GM11168 (cell line): Measurements from ENCODE around the gene GDI1.

Experiments used
- in situ Hi-C: fragments of 300-500 bp; cut with MboI; formaldehyde crosslinking; loops from one replicate; pipeline ENCODE4 v1.12.0; 2022; ENCODE audit warnings: low sequenced_read_pairs; ENCODE audit not compliant: unreplicated experiment

Gene GDI1

DNA sequence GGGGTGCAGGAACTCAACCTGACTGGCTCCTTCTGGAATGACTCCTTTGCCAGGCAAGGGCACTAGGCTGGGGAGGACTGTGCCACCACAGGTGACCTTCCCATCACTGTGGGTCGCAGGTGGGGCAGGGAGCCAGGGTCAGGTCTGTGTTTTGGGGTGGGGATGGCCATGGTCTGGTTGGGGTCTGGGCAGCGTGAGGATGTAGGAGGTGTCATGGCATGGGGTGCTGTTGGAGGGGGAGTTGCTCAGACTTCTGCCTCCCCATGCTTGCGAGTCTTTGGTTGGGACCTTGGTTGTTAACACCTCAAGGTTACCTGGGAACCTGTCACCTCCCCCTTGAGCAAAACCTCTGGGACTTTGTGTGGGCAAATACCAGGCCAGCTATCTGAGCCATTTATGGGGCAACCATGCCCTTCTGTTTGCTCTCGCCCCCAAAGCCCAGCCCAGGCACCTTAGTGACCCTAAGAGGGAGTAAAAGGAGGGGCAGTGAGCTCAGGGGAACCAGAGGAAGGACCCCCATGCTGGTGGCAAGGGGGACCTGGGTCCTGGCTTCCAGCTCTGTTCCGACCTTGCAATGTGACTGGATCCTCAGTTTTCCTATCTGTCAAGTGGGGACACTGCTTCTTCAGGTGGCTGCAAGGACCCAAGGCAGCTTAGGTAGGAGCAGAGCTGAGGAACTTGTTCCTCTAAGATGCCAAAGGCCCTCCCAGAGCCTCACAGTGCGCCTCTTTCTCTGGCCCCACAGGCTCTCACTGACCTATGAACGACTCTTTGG is 2.4 kb upstream of the GDI1 start:
- in situ Hi-C loops = loop anchor here (25.0 kb wide), 1 partner anchor 103 kb away; the partner anchor contains the start of genes G6PD and IKBKG

DNA sequence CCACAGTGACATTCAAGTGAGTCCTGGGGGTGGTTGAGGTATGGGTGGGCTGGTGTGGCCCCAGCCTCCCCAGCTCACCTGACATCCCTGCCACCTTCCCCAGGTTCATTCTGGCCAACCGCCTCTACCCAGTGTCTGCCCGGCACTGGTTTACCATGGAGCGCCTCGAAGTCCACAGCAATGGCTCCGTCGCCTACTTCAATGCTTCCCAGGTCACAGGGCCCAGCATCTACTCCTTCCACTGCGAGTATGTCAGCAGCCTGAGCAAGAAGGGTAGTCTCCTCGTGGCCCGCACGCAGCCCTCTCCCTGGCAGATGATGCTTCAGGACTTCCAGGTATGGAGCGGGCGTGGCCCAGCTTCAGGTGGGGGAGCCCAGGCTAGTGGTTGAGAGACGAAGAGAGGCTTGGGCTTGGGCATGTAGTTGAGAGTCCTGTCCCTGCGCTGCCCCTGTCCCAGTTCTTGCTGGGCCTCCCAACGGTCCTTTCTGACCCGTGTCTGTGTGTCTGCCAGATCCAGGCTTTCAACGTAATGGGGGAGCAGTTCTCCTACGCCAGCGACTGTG is 1.7 kb upstream of the GDI1 start:
- in situ Hi-C loops = loop anchor here (25.0 kb wide), 1 partner anchor 102 kb away; the partner anchor contains the start of genes G6PD and IKBKG

DNA sequence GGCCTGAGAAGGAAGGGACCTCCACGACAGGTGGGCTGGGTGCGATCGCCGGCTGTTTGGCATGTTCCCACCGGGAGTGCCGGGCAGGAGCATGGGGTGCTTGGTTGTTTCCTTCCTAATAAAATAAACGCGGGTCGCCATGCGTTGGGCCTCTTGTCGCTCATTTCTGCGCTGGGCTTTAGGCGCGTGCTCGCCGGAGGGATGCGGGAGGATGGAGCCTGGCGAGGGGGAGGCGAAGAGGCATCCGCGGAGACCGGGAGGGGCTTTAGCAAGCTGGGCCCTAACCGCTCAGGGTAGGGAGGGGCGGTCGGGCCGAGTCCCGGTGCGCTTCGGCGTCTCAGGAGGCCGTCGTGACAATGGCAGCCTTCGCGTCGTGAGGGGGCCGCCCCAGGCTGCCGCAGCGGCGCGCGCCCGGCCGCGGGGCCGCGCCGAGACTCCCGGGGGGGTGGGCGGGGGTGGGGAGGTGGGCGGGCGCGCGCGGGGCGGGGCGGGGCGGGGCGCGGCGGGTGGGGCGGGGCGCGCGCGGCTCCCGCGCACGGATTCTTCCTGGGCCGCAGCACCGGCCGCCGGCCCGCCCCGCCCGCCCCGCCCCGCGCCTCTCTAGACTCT is 476 bp upstream of the GDI1 start:
- in situ Hi-C loops = loop anchor here (25.0 kb wide), 1 partner anchor 101 kb away; the partner anchor contains the start of genes G6PD and IKBKG

DNA sequence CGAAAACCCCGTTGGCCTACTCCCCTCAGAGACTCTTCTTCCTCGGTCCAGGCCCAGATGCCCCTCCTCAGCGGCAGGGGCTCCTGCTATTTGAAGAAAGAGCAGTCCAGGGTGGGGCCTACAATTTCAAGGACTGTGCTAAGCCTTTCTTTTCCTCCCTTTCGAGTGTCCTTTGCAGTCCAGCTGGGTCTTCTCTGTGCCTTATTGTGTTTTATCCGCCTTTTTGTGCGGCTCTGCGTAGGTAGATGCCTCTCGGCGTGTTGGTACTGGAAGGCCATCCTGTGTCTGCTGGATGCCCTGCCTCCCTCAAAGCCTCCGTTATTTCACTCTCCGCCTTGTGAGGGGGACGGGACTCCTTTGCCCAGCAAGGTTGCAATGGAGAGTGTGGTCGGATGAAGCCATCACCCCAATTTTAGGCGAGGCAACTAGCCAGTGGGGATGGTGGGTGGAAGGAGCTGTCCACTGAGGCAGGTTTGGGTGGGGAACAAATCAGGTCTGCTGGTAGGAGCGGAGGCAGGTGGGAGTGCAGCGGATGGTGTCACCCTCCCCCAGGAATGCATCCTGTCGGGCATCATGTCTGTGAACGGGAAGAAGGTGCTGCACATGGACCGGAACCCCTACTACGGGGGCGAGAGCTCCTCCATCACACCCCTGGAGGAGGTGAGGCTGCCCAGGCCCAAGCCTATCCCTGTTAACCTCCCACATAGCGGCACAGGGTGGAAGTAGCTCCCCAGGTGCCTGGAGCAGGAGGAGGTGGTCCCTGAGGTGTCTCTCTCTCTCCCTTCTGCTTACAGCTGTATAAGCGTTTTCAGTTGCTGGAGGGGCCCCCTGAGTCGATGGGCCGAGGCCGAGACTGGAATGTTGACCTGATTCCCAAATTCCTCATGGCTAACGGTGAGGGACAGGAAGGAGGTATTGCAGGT is 1.3 kb downstream of the GDI1 start:
- in situ Hi-C loops = loop anchor here (25.0 kb wide), 1 partner anchor 99 kb away; the partner anchor contains the start of genes G6PD and IKBKG

DNA sequence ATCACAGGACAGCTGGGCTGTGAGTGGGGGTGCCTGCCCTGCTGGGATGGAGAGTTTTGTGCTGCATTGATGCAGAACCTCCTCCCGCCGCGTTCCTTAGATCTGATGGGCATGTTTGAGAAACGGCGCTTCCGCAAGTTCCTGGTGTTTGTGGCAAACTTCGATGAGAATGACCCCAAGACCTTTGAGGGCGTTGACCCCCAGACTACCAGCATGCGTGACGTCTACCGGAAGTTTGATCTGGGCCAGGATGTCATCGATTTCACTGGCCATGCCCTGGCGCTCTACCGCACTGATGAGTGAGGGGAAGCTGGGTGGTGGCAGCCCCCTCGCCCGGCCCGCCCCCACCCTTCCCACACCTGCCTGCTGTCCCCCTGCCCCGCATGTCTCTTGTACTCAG is 2.9 kb downstream of the GDI1 start:
- in situ Hi-C loops = loop anchor here (25.0 kb wide), 1 partner anchor 97 kb away; the partner anchor contains the start of genes G6PD and IKBKG

DNA sequence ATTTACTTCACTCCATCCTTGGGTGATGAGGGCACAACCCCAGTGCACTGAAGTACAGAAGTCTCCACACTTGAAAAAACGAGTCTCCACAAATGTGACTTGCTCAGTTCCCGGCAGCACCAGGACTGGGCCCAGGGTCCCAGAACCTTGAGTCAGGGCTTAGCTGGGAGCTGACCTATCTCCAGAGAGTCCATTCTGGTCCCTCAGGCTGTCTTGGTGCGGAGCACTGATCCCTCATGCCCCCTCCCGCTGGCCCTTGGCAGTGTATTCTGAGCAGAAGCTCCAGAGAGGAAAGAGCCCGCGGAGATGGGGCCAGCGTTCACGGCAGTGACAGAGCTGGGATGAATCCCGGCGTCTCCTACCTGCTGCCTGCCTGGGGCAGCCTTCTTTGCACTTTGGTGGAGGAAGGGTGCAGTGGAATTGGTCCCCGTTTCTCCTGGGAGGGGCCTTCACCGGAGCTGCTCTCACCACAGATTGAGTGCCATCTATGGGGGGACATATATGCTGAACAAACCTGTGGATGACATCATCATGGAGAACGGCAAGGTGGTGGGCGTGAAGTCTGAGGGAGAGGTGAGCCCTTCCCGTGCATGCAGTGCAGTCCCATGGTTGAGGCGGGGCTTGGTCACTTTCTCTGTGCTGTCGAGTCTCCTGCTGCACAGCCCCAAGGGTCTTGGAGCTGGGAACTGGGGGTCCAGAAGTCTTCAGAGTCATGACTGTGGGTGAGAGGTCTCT is 3.8 kb downstream of the GDI1 start:
- in situ Hi-C loops = loop anchor here (25.0 kb wide), 1 partner anchor 97 kb away; the partner anchor contains the start of genes G6PD and IKBKG

DNA sequence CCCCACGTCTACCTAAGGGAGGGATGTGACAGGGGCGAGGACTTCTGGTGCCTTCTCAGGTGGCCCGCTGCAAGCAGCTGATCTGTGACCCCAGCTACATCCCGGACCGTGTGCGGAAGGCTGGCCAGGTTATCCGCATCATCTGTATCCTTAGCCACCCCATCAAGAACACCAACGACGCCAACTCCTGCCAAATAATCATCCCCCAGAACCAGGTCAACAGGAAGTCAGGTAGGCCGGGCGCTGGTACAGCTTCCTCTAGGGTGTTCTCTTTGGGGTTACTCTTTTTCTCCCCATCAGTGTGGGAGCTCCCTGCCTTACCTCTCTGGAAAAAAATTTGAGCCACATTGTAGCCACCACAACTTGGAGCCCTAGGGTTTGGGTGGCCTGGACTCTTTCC is 4.6 kb downstream of the GDI1 start:
- in situ Hi-C loops = loop anchor here (25.0 kb wide), 1 partner anchor 96 kb away; the partner anchor contains the start of genes G6PD and IKBKG

DNA sequence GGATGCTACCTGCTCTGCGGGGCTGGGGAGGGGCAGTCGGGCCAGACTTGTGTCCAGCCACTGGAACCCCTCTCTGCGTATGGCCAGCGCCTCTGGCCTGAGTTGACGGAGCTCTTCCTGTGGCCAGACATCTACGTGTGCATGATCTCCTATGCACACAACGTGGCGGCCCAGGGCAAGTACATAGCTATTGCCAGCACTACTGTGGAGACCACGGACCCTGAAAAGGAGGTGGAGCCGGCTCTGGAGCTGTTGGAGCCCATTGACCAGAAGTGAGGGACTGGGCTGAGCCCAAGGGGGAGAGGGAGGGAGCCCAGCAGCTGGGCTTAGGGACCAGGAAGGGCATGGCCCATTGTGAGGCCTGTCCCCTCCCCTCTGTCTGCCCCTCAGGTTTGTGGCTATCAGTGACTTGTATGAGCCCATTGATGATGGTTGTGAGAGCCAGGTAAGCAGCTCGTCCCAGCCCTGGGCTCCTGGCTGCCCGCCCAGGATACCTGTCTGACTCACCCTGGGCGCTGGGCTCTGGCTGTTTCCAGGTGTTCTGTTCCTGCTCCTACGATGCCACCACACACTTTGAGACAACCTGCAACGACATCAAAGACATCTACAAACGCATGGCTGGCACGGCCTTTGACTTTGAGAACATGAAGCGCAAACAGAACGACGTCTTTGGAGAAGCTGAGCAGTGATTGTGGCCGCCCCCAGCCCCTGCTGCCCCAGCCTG is 5.2 kb downstream of the GDI1 start:
- in situ Hi-C loops = loop anchor here (25.0 kb wide), 1 partner anchor 95 kb away; the partner anchor contains the start of genes G6PD and IKBKG

DNA sequence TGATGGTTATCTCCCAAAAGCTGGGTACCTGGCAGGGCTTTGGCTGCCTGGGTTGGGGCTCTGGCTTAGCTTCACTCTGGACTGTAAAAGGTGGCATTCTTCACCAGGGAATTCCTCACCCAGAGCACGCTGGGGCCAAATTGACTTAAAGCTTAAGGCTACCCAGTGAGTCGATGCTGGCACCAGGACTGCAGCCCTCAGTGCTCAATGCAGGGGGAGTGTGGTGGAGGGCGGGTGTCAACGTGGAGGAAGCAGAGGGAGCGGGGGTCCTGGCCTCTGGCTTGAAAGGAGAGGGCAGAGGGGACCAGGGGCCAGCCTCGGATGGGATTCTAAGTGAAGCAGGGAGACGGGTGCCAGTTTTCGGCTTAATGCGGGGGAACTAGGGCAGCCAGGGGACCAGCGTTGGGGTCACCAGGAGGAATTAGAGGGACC is 6.5 kb downstream of the GDI1 start:
- in situ Hi-C loops = loop anchor here (25.0 kb wide), 1 partner anchor 94 kb away; the partner anchor contains the start of genes G6PD and IKBKG

DNA sequence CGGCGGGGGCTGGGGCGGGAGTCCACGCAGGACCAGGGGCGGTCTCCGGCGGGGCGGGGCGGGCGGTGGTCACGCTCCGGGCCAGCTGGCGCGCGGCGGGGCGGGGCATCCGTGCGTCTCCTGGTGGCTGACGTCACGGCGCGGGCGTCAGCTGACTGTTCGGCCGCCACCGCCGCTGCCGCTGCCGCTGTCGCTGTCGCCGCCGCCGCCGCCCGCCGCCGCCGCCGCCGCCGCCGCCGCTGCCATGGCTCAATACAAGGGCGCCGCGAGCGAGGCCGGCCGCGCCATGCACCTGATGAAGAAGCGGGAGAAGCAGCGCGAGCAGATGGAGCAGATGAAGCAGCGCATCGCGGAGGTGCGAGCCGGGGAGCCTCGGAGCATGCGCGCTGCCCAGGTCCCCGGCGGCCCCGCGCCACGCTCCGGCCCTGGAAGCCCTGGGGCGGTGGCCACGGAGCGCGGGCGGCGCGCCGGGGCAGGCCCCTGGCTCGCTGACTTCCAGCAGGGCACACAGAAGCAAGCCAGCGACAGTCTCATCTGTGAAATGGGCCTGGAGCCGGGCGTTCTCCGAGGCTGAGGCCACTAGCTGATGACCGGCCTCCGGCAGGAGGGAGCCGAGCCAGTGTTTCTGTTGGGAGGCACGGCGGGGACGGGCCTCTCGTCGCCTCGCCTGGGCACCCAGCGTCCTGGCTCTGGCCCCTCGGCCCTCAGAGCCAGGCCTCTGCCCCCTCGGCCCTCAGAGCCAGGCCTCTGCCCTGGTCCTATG is 7.2 kb downstream of the GDI1 start, which contains the start of gene FAM50A:
FAM50A (plus strand) TSS at position 150 of the 763 bp plus-strand sequence; CDS start at position 245, 95 bp downstream.
- in situ Hi-C loops = loop anchor here (25.0 kb wide), 1 partner anchor 93 kb away; the partner anchor contains the start of genes G6PD and IKBKG

DNA sequence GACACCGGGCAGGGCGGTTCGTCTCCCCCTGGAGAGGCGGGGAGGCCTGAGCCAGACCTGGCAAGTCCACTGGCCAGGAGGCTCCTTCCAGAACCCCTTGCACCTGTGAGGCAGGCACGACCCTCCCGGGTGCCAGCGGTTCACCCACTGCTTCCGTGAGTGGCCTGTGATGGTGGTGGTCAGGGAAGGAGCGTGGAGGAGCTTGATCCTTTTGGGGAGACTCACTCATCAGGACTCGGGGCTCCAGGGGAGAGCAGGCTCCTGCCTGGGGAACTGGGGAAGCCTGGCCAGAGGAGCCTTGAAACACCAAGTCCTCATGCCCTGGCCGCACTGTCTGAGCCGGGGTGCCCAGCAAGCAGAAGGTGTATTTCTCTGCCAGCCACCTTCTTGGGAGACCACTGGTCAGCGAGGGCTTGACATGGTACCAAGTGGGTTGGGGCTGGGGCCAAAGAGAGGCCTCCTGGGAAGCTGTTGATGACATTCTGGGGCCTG is 7.8 kb downstream of the GDI1 start:
- in situ Hi-C loops = loop anchor here (25.0 kb wide), 1 partner anchor 92 kb away; the partner anchor contains the start of genes G6PD and IKBKG

DNA sequence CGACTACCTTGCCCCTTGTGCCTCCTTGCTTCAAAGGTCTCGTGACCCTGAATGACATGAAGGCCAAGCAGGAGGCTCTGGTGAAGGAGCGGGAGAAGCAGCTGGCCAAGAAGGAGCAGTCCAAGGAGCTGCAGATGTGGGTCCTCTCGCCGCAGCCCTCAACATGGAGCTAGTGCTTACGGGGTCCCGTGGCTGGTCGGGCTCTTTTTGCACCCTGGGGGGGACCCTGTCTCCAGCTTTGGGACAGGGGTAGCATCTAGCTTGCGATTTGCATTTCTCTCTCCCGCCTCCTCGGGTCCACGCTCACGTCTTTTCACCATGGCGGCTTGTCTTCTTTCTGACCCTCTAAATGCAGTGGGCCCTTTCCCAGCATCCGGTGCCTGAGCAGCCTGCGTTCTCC is 8.8 kb downstream of the GDI1 start:
- in situ Hi-C loops = loop anchor here (25.0 kb wide), 1 partner anchor 92 kb away; the partner anchor contains the start of genes G6PD and IKBKG

DNA sequence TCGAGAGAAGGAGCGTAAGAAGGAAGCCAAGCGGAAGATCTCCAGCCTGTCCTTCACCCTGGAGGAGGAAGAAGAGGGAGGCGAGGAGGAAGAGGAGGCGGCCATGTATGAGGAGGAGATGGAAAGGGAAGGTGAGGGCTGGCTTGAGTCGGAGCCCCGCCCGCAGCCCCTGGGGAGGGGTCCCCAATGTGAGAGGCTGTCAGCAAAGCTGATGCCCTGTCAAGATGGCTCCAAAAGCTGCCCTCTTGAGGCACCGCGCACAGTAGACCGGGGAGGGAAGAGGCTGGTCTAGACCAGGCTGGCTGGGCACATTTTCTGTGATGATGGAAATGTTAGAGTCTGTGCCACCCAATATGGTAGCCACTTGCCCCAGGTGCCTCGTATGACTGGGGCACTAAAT is 9.5 kb downstream of the GDI1 start:
- in situ Hi-C loops = loop anchor here (25.0 kb wide), 1 partner anchor 91 kb away; the partner anchor contains the start of genes G6PD and IKBKG

DNA sequence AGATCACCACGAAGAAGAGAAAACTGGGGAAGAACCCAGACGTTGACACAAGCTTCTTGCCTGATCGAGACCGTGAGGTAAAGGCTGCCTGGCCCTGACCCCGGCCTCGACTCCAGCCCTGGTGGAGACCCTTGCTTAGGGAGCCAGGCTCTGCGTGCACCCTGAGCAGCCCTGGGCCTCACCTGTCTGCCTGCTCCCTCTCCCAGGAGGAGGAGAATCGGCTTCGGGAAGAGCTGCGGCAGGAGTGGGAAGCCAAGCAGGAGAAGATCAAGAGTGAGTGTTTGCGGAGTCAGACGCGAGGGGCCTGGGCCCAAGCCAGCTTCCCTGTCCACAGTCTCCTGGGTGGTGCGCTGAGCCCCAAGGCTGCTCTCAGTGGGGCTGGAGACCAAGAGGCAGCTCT is 11.5 kb downstream of the GDI1 start:
- in situ Hi-C loops = loop anchor here (25.0 kb wide), 1 partner anchor 89 kb away; the partner anchor contains the start of genes G6PD and IKBKG

DNA sequence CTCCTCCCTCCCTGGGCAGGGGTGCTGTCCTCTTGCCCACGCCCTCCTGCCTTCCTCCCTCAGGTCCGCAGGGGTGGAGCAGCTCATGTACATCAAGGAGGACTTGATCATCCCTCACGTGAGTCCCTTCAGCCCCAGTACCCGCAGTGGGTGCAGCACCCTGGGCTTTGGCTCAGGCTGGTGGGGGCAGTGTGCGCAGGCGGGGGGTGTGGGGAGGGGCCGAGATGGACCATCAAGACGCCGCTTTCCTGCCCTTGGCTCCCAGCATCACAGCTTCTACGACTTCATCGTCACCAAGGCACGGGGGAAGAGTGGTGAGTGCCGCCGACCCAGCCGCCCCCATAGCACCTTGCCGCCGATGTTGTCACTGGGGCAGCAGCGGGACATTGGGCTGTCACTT is 12.7 kb downstream of the GDI1 start:
- in situ Hi-C loops = loop anchor here (25.0 kb wide), 1 partner anchor 88 kb away; the partner anchor contains the start of genes G6PD and IKBKG

DNA sequence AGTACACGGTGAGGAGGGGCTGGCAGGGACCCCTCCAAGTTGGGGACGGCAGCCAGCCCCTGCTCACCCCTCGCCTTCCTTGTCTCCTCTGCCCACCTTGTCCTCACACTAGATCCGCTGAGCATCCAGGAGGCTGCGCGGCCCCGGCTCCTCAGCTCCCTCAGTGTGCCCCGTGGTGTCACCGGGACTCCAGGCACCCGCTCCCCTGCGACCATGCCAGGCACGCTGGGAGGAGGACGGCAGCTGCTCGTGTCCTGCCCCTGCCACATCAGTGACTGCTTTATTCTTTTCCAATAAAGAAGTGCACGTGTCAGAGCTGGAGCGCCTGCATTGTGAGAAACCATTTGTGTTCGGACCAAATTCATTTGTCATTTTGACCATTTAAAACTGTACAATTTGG is 13.4 kb downstream of the GDI1 start:
- in situ Hi-C loops = no loop called here

DNA sequence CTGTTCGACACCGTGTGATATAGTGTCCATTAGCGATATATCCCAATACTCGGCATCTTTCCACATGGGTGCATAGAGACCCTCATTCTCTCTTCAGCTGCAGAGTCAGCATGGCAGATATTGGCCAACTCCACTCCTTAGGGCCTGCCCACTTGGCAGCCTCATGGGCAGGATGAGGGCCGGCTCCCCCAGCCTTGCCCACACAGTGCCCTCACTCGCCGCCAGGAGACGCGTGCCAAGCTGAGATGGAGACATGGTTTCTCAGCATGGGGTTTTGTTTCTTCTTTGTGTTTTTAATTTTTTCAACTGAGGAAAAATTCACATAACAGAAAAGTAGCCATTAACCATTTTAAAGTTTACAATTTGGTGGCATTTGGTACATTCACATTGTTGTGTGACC is 15.9 kb downstream of the GDI1 start:
- in situ Hi-C loops = no loop called here
